ENCODE data around the gene PGS1. TPM values are rescaled to one million over a fixed set of nuclear protein-coding genes. Genes with fewer than 3 reads are reported as not detected.

PGS1 gene
- total RNA-seq, 1 donor from 2014 or later = 22.7 TPM

DNA sequence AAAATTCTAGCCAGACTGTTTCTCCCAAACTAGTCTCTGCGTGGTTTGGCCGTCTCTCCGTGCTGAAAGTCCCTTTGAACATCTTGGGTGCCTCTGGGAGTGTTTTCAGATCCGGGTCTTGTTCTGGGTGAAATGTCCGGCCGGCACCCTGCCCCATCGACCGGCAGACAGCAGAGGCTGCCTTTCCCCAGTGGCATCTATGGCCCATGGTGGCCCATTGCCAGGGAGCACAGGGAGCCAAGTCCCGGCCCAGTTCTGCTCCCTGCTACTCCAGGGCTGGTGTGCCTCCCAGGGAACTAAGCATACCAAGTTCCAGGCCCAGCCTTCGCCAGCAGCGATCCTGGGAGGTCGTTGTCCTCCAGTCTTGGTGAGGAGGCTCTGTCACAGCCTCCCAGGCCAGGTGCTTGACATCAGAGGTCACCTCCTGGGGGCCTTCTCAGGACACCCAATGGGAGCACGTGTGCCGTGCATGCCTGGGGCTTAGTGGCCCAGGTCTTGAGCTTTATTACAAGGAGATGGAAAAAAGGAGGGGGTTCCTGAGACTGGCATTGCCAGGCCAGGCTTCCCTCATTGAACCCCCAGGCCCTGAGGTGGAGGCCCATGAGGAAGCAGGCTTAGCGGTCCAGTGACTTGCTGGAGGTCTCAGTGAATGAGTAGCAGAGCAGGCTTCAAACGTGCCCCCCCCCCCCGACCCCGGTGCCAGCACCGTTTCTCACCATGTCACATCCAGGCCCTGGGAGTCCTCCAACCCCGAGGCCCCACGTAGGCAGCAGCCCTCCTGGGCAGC lies 54.0 kb downstream of the PGS1 start:
- Mint-ChIP-seq H3K4me3 (ENCODE audit: unreplicated experiment) (no peak overlapping the region), H3K4me1 (ENCODE audit: low read depth) (peaks cover 17% of the 10 kb centered on the region), H3K36me3 (ENCODE audit: low read depth) (peaks cover 4% of the 10 kb centered on the region), H3K27ac (ENCODE audit: unreplicated experiment) (no peak overlapping the region), H3K27me3 (ENCODE audit: low read depth) (peaks cover 3% of the 10 kb centered on the region), H3K9me3 (ENCODE audit: low read depth) (no peaks in the 10 kb centered on the region)
- TF ChIP-seq, protein P1, sequence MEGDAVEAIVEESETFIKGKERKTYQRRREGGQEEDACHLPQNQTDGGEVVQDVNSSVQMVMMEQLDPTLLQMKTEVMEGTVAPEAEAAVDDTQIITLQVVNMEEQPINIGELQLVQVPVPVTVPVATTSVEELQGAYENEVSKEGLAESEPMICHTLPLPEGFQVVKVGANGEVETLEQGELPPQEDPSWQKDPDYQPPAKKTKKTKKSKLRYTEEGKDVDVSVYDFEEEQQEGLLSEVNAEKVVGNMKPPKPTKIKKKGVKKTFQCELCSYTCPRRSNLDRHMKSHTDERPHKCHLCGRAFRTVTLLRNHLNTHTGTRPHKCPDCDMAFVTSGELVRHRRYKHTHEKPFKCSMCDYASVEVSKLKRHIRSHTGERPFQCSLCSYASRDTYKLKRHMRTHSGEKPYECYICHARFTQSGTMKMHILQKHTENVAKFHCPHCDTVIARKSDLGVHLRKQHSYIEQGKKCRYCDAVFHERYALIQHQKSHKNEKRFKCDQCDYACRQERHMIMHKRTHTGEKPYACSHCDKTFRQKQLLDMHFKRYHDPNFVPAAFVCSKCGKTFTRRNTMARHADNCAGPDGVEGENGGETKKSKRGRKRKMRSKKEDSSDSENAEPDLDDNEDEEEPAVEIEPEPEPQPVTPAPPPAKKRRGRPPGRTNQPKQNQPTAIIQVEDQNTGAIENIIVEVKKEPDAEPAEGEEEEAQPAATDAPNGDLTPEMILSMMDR (IDR thresholded peaks at IDR 0.05) = no peak
- DNase-seq (ENCODE audit: low spot score) = no peak

DNA sequence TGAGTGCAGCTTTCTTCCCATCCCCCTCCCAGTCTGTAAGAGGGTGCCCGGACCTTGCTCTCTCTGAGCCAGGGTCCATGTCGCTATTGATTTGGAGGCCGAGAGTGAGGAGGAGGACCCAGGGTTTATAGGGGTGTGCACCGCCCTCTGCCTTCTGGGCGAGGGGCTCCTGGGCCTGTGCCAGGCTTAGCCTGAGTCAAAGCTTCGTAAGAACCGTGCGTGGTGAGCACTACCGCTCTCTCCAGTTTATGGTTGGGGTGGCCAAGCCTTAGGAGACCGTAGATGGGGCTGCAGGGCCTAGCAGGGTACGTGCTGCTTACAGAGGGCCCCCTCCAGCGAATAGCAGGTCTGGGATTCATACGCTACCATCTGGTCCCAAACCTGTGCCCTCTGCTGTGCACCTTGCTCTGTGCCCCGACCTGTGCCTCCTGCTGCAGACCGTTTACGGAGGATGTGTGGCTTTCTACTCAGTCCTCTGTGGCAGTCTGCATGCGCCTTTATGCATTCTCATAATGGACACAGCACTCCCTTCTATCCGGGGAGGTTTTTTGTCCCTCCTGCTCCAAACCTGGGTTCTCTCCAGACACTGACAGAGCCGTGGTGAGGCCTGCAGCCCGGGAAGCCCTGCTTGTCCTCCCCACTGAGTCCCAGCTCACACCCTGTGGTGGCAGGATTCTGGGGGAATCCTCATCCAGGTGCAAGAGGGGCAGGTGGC lies 54.7 kb downstream of the PGS1 start:
- Mint-ChIP-seq H3K36me3 (ENCODE audit: low read depth) (peaks cover 4% of the 10 kb centered on the region), H3K4me1 (ENCODE audit: low read depth) (peaks cover 15% of the 10 kb centered on the region), H3K27ac (ENCODE audit: unreplicated experiment) (no peak overlapping the region), H3K27me3 (ENCODE audit: low read depth) (peaks cover 3% of the 10 kb centered on the region), H3K4me3 (ENCODE audit: unreplicated experiment) (no peak overlapping the region), H3K9me3 (ENCODE audit: low read depth) (no peaks in the 10 kb centered on the region)
- TF ChIP-seq, protein P1 (IDR thresholded peaks at IDR 0.05) = no peak
- no peak for DNase-seq (ENCODE audit: low spot score)

DNA sequence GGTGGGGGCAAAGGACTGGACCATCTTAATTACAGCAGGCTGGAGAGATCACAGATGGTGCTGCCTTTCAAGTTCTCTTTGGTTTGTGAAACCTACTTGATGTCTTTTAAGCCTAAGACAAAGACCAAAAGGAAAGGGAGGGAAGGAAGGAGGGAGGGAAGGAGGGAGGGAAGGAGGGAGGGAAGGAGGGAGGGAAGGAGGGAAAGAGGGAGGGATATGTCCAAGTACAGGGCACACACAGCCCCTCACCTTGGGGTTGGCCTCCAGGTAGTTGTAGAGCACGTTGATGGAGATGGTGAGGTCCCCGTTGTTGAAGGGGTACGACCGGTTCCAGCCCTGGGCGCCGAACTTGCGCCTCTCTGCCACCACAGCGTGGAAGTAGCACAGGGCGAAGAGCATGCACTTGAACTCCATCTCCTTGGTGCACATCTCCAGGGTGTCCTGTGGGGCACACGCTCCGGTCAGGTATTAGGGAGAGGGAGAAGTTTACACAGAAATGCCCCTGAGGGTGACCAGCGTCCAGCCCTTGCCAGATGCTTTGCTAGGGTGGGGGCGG lies 55.4 kb downstream of the PGS1 start:
- Mint-ChIP-seq H3K27ac (ENCODE audit: unreplicated experiment) (no peak overlapping the region), H3K4me1 (ENCODE audit: low read depth) (peaks cover 8% of the 10 kb centered on the region), H3K36me3 (ENCODE audit: low read depth) (peaks cover 4% of the 10 kb centered on the region), H3K27me3 (ENCODE audit: low read depth) (peaks cover 3% of the 10 kb centered on the region), H3K9me3 (ENCODE audit: low read depth) (no peaks in the 10 kb centered on the region), H3K4me3 (ENCODE audit: unreplicated experiment) (no peak overlapping the region)
- TF ChIP-seq, protein P1 (IDR thresholded peaks at IDR 0.05) = no peak
- DNase-seq (ENCODE audit: low spot score) = no peak

DNA sequence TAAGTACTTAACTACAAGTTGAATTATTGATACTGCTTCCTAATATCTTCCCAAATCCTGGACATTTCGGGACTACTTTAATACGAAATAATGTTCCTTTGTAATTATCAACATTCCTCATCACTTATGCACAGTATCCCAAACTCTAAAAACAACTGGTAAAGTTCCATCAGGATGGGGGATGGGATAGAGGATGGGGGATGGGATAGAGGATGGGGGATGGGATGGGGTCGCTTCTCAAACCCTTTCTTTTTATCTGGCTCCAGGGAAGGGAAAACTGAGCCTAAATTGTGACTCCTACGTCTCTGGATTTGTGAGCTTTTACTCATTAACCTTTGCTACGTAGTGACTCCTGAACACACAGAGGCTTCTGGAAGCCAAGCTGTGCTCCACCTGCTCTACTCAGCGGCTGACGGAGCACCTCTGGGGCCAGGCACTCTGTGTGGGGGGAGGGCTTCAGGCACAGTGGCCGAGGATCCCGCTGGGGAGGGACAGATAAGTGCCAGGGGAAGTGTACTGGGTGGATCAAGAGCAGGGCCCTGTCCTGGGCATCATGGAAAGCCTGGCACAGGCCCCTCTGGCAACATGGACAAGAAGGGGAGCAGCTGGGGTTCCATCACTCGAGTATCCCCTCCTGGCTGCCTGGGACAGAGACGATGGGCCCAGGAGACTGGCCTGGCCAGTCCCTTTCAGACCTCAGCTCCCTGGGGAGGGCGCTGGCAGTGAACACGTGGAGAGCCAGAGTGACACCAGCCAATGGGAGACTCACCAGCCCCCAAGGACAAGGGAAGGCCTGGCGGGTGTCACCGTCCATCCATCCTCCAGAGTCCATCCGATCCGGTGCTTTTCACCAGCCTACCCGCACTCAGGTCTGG lies 56.2 kb downstream of the PGS1 start:
- H3K27me3 Mint-ChIP-seq (ENCODE audit: low read depth) = peaks cover 3% of the 10 kb centered on the region
- peaks cover 2% of the 10 kb centered on the region for H3K36me3 Mint-ChIP-seq (ENCODE audit: low read depth)
- no peak for DNase-seq (ENCODE audit: low spot score)
- TF ChIP-seq, protein P1 (IDR thresholded peaks at IDR 0.05) = no peak
- no peaks in the 10 kb centered on the region for H3K9me3 Mint-ChIP-seq (ENCODE audit: low read depth)
- no peak overlapping the region for H3K27ac Mint-ChIP-seq (ENCODE audit: unreplicated experiment)
- H3K4me1 Mint-ChIP-seq (ENCODE audit: low read depth) = peaks cover 2% of the 10 kb centered on the region
- H3K4me3 Mint-ChIP-seq (ENCODE audit: unreplicated experiment) = no peak overlapping the region

Measured in chondrocyte (in vitro differentiated cells).